LNCaP clone FGC (cell line): ENCODE data around the gene FGF21.

Source experiments
- DNase-seq: peaks from one replicate; pipeline ENCODE4 v3.0.0-alpha.2; 2011; ENCODE audit warnings: low read depth
- H3K4me3 ChIP-seq: 2 replicates; pipeline ENCODE4 v1.5.1; 2011; ENCODE audit warnings: mild to moderate bottlenecking, low read depth, low read length, control low read depth
- TF ChIP-seq, protein P1 (sequence below): IDR thresholded peaks from 2 replicates; pipeline ENCODE4 v1.5.1; 2012; ENCODE audit warnings: mild to moderate bottlenecking; ENCODE audit not compliant: control insufficient read depth, insufficient read depth; ENCODE audit errors: extremely low read depth

Gene FGF21

DNA sequence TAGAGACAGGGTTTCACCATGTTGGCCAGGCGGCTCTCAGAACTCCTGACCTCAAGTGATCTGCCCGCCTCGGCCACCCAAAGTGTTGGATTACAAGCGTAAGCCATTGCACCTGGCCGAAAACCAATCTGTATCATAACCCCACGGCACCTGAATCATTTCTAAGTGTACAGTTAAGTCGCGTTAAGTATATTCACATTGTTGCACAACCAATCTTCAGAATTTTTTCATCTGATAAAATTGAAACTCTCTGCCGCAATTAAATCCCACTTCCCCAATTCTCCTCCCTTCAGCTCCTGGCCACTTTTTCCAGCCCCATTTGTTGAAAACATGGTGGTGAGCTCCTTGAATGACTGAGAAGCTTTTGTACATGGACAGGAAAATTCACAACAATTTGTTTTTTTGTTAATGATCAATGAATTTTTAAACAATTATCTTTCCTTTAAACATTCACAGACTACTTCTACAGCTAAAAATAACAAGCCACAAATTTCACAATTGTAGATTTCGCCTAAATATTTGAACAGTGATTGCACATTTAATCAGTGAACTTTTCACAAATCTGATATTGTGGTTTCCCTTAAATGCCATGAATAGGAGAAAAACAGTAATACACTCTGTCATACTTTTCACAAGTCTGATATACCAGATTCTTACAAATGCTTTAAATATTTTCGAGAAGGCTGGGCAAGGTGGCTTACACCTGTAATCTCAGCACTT, 13.8 kb downstream of the FGF21 start:
- DNase-seq: no peak
- TF ChIP-seq, protein P1, sequence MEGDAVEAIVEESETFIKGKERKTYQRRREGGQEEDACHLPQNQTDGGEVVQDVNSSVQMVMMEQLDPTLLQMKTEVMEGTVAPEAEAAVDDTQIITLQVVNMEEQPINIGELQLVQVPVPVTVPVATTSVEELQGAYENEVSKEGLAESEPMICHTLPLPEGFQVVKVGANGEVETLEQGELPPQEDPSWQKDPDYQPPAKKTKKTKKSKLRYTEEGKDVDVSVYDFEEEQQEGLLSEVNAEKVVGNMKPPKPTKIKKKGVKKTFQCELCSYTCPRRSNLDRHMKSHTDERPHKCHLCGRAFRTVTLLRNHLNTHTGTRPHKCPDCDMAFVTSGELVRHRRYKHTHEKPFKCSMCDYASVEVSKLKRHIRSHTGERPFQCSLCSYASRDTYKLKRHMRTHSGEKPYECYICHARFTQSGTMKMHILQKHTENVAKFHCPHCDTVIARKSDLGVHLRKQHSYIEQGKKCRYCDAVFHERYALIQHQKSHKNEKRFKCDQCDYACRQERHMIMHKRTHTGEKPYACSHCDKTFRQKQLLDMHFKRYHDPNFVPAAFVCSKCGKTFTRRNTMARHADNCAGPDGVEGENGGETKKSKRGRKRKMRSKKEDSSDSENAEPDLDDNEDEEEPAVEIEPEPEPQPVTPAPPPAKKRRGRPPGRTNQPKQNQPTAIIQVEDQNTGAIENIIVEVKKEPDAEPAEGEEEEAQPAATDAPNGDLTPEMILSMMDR: no peak
- no peak overlapping the region for H3K4me3 ChIP-seq

DNA sequence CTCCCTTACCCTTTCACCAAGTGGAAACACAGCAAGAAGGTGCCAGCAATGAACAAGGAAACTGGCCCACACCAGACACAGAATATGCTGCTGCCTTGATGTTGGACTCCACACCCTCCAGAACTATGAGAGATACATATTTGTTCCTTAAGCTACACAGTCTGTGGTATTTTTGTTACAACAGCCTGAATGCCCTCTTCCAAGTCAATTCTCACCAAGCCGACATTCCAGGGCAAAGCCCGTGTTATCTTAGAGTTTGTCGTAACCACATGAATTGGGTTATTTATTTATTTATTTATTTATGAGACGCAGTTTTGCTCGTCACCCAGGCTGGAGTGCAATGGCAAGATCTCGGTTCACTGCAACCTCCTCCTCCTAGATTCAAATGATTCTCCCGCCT, 14.9 kb downstream of the FGF21 start:
- TF ChIP-seq, protein P1: no peak
- DNase-seq: no peak
- H3K4me3 ChIP-seq: no peak overlapping the region

DNA sequence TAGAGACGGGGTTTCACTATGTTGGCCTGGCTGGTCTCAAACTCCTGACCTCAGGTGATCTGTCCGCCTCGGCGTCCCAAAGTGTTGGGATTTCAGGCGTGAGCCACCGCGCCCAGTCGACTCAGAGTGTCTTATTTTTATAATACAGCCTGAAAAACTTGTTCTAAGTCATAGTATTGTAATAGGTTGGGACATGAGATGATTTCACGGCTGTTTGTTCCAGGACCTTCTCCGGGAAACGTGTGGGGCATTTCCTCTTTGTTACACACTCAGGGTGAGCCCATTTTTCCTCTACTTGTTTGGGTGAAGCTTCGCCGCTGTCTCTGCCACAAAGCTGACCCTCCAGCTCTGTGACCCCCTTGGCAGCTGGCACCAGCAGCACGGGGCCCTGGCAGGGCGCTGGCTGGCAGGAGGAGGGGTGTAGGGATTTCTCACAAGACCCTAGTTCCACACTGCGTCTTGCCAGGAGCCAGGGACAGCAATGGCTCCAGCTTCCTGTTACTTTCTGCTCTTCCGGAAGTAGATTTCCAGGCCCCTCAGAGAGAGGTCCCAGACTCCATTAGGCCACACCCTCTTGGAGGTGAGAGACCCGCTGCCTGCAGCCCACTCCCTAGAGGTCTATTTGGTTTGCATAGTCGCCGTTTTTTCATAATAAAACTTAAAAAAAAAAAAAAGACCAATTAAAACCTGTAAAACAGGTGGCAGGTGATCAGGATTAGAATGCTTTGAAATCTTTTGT, 15.6 kb downstream of the FGF21 start:
- no peak for DNase-seq
- TF ChIP-seq, protein P1: no peak
- no peak overlapping the region for H3K4me3 ChIP-seq

DNA sequence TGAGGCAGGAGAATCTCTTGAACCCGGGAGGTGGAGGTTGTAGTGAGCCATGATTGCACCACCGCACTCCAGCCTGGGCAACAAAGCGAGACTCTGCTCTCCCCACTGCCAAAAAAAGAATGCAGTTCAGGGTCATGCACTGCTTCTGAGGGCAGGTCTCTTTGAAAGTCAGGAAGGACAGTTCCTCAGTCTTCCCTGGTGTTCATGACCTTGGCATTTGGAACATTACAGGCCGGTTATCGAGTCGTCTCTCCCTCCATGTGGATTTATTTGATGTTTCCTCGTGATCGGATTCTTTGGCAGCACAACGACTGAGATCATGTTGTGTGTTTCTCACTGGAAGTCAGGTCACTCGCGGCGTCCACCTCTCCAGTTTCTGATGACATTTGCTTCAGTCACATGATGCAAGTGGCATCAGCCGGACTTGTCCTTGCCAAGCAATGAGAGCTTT, 17.2 kb downstream of the FGF21 start:
- H3K4me3 ChIP-seq: no peak overlapping the region
- TF ChIP-seq, protein P1: no peak
- DNase-seq: peak; percentile 37

DNA sequence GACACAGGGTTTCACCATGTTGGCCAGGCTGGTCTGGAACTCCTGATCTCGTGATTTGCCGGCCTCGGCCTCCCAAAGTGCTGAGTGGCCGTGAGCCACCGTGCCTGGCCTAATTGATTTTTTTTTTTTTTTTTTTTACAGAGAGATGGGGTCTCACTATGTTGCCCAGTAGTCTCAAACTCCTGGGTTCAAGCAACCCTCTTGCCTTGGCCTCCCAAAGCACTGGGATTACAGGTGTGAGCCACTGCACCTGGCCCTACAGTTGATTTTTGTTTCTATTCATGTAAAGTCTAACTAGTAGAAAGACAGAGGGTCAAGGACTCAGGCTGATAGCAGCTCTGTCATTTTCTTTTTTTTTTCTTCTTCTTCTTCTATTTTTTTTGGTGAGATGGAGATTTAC, 21.8 kb downstream of the FGF21 start:
- no peak for DNase-seq
- TF ChIP-seq, protein P1: no peak
- H3K4me3 ChIP-seq: no peak overlapping the region

DNA sequence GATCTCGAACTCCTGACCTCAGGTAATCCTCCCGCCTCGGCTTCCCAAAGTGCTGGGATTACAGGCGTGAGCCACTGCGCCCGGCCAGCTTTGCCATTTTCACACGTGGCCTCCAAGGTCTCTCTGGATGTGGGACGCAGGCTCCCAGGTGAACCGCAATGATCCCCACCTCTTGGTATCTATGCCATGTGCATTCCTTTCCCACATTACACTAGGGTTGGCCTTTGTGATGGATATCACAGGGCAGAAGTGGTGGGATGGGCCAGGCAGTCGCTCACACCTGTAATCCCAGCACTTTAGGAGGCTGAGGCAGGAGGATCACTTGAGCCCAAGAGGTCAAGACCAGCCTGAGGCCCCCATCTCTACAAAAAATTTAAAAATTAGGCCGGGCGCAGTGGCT, 22.4 kb downstream of the FGF21 start:
- TF ChIP-seq, protein P1: no peak
- no peak overlapping the region for H3K4me3 ChIP-seq
- DNase-seq: no peak
